Psoas muscle (tissue), 8 donors: ENCODE data around the gene LSM14A. TPM values are rescaled to one million over a fixed set of nuclear protein-coding genes. Genes with fewer than 3 reads are reported as not detected.
"Not testable (repeated sequence)": the region's sequence is repeated elsewhere in the genome, so short reads cannot be mapped to it uniquely, and the experiment has no call there.

Experiments
- ATAC-seq, 4 donors: fragments of 200-7000 bp; cut with Tn5 transposase; one replicate each; pipeline ENCODE4 v1.9.1; 2020; ENCODE audit warnings: moderate library complexity in 3 of 4, mild to moderate bottlenecking in 2 of 4
- DNase-seq, 2 donors: peaks; one replicate each; pipeline ENCODE4 v3.0.0-alpha.2; 2020
- H3K27ac ChIP-seq: fragments of 200-600 bp; one replicate; pipeline ENCODE4 v1.8.0; 2022
- H3K27me3 ChIP-seq, 3 donors: fragments of 200-600 bp in 1 of 3; one replicate each; pipeline versions ENCODE4 v1.6.1 to v1.8.0; 2013 to 2022; ENCODE audit warnings: low read length in 2 of 3, mild to moderate bottlenecking in 2 of 3, moderate library complexity in 1 of 3; ENCODE audit not compliant: insufficient read depth in 3 of 3
- H3K36me3 ChIP-seq, 2 donors: fragments of 200-600 bp in 1 of 2; one replicate each; pipeline versions ENCODE4 v1.6.1 to v1.8.0; 2013 to 2022; ENCODE audit warnings: low read depth in 1 of 2, mild to moderate bottlenecking in 1 of 2, moderate library complexity in 1 of 2; ENCODE audit not compliant: insufficient read depth in 1 of 2
- H3K4me1 ChIP-seq: fragments of 200-600 bp; one replicate; pipeline ENCODE4 v1.8.0; 2022
- H3K4me3 ChIP-seq: fragments of 200-600 bp; one replicate; pipeline ENCODE4 v1.8.0; 2022; ENCODE audit warnings: mild to moderate bottlenecking
- H3K9me3 ChIP-seq: fragments of 200-600 bp; one replicate; pipeline ENCODE4 v1.8.0; 2022
- CTCF ChIP-seq: fragments of 200-600 bp; IDR thresholded peaks from one replicate; pipeline ENCODE4 v1.8.0; 2022; ENCODE audit warnings: antibody characterized with exemption
- WGBS, 3 donors: extraction: QIAGEN DNeasy Blood & Tissue Kit; methylation state at CpG; one replicate each; pipeline versions ENCODE4 v1.1.6 to v1.1.7; 2013; 5-methylcytosine and 5-hydroxymethylcytosine counted together
- intact Hi-C, 2 donors: fragments of 100-400 bp; cut with DNase I; formaldehyde crosslinking; loops; one replicate each; pipeline versions ENCODE4 v1.11.0 to v1.14.2; 2022
- polyA plus RNA-seq, 3 donors: library from polyadenylated mRNA; stranded (reverse); fragments of 200-250 nt; gene quantifications; one replicate each; pipeline ENCODE4 v1.2.3, GENCODE V29; 2013
- total RNA-seq, 4 donors: library from RNA; stranded (reverse); fragmentation: NEBNext Ultra II Directional in 2 of 4; extraction: Animal tissue kit (Norgen Biotek cat#: 25700) in 2 of 4; gene quantifications; one replicate each; pipeline versions ENCODE4 v1.2.1 to v1.2.4, GENCODE V29; 2021 to 2023
- donor health status: healthy with polysubstance abuse.
- donor health status: DM: no; HTN: no; CAD: no; lungs with moderate emphysema.
- donor health status: Bipolar disorder and iron deficiency.
- donor health status: healthy.
- donor health status: DM: yes; HTN: yes; CAD: no.
- donor health status: DM: no; HTN: no; CAD: no.
- donor health status: DM: no; HTN: no; CAD: no.
- donor health status: DM: yes; HTN: yes; CAD: no.

LSM14A gene
- total and polyA plus RNA-seq, 7 donors: 65.0 to 155 (median 87.5) TPM

GRCh38 chr19:34244611-34245299, 72.5 kb downstream of the LSM14A start:
- intact Hi-C loops: loop anchor here in 1 of 2 donors (5.0 kb wide), 1 partner anchor 88 kb away; no protein-coding TSS in a partner anchor
- Histone ChIP-seq H3K9me3 (no peaks in the 10 kb centered on the region), H3K4me3 (no peak overlapping the region), H3K27ac (no peak overlapping the region), H3K36me3 (no peaks in the 10 kb centered on the region), H3K4me1 (peaks cover 9% of the 10 kb centered on the region), H3K27me3 (no peaks in the 10 kb centered on the region)
- 79 to 80% (median 79%) methylated on average over 13 of the region's 13 CpGs for WGBS, 3 donors
- no peak for TF ChIP-seq CTCF
- ATAC-seq (no peak), DNase-seq (no peak)

GRCh38 chr19:34246340-34246739, 74.0 kb downstream of the LSM14A start:
- intact Hi-C loops: no loop called here
- H3K4me1 ChIP-seq: peaks cover 9% of the 10 kb centered on the region

GRCh38 chr19:34248941-34249340, 76.6 kb downstream of the LSM14A start:
- TF ChIP-seq CTCF: no peak
- Histone ChIP-seq H3K27me3 (no peaks in the 10 kb centered on the region), H3K4me3 (no peak overlapping the region), H3K27ac (no peak overlapping the region), H3K36me3 (no peaks in the 10 kb centered on the region), H3K4me1 (peaks cover 7% of the 10 kb centered on the region), H3K9me3 (no peaks in the 10 kb centered on the region)
- ATAC-seq (no peak), DNase-seq (no peak)
- 83 to 87% (median 86%) methylated on average over 4 of the region's 4 CpGs for WGBS, 3 donors
- intact Hi-C loops: no loop called here

More at GRCh38 chr19:34246340-34246739, 74.0 kb downstream of the LSM14A start:
- Histone ChIP-seq H3K4me3 (no peak overlapping the region), H3K9me3 (no peaks in the 10 kb centered on the region), H3K27me3 (no peaks in the 10 kb centered on the region), H3K36me3 (no peaks in the 10 kb centered on the region), H3K27ac (no peak overlapping the region)
- ATAC-seq: no peak
- WGBS, 3 donors: 73 to 82% (median 76%) methylated on average over 4 of the region's 4 CpGs
- DNase-seq: no peak
- TF ChIP-seq CTCF: no peak

GRCh38 chr19:34253167-34253566, 80.9 kb downstream of the LSM14A start:
- not testable (repeated sequence) for DNase-seq, H3K36me3 ChIP-seq, ATAC-seq, H3K27me3 ChIP-seq, H3K27ac ChIP-seq, H3K9me3 ChIP-seq, H3K4me3 ChIP-seq
- 94 to 97% (median 95%) methylated on average over 14 of the region's 14 CpGs for WGBS, 3 donors
- intact Hi-C loops: loop anchor here in 1 of 2 donors (5.0 kb wide), 1 partner anchor 84 kb away; no protein-coding TSS in a partner anchor
- peaks cover 28% of the 10 kb centered on the region for H3K4me1 ChIP-seq

- intact Hi-C loops: loop anchor here in 1 of 2 donors (5.0 kb wide), 1 partner anchor 84 kb away; no protein-coding TSS in a partner anchor
- peak overlapping the region; percentile 100 for H3K27ac ChIP-seq
- ATAC-seq: not testable (repeated sequence)
Measured at GRCh38 chr19:34253681-34254045, 81.4 kb downstream of the LSM14A start.

More at GRCh38 chr19:34253681-34254045, 81.4 kb downstream of the LSM14A start:
- peak overlapping the region; percentile 100 for H3K4me3 ChIP-seq
- 64 to 73% (median 69%) methylated on average over 16 to 17 of the region's 17 CpGs for WGBS, 3 donors
- peaks cover 28% of the 10 kb centered on the region for H3K4me1 ChIP-seq
- not testable (repeated sequence) for H3K27me3 ChIP-seq, H3K9me3 ChIP-seq, H3K36me3 ChIP-seq, DNase-seq
